ENCODE results near the gene DIRAS1.
A peak's percentile ranks its signal among the peaks of the same experiment; 100 is the strongest.

DNA sequence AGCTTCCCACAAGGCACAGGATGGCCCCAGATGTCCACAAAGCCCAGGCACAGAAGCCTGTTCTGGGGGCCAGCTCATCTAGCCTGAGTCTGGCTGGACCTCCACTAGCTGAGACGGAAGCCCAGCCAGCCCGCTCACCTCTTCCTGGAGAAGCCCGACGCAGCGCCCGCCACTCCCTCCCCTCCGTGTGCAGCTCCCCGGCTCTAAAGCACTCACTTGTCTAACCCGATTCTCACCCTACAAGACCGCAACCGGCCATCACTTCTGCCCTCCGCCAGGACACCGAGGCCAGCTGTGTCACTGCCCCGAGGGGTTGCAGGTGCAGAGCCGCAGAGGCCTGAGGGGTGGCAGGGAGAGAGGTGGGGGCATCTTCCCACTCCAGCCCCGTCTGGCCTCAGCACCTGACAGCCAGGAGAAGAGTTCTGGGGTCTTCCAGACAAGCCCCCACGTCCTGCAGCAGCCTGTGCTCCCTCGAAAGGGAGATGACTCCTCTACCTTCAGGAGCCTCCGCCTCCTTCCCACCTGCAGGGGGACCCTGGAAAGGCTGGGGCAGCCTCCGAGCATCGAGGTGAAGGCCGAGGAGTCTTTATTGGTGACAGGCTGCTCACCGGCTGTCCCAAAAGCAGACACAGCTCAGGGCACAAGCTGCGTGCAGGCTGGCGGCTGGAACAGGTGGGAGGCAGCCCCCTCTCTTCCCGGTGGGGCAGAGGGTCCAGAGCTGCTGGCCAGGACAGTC, 5.9 kb upstream of the DIRAS1 start:
- TF ChIP-seq, protein P1, sequence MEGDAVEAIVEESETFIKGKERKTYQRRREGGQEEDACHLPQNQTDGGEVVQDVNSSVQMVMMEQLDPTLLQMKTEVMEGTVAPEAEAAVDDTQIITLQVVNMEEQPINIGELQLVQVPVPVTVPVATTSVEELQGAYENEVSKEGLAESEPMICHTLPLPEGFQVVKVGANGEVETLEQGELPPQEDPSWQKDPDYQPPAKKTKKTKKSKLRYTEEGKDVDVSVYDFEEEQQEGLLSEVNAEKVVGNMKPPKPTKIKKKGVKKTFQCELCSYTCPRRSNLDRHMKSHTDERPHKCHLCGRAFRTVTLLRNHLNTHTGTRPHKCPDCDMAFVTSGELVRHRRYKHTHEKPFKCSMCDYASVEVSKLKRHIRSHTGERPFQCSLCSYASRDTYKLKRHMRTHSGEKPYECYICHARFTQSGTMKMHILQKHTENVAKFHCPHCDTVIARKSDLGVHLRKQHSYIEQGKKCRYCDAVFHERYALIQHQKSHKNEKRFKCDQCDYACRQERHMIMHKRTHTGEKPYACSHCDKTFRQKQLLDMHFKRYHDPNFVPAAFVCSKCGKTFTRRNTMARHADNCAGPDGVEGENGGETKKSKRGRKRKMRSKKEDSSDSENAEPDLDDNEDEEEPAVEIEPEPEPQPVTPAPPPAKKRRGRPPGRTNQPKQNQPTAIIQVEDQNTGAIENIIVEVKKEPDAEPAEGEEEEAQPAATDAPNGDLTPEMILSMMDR (conservative IDR thresholded peaks at IDR 0.05 in 1 of 2, IDR thresholded peaks at IDR 0.05 in 1 of 2; ENCODE audit: low read depth in 1 of 2, low read length in 2 of 2): no peak
- peak; percentile 55 for TF ChIP-seq EZH2 (IDR thresholded peaks at IDR 0.05; ENCODE audit: low read length, missing control alignments)

All from fibroblast of lung (primary cell).